Thyroid gland (tissue), 4 donors: ENCODE data around the gene MPIG6B.

Source experiments
- CTCF ChIP-seq, 6 experiments: fragments of 200-600 bp in 3 of 6; fragments of 450-650 bp in 3 of 6; sonication (generic) in 3 of 6; IDR thresholded peaks; one replicate each; pipeline ENCODE4 v1.5.1; 2016 to 2019; ENCODE audit warnings: antibody characterized with exemption in 6 of 6, mild to moderate bottlenecking in 2 of 6, inconsistent platforms in 1 of 6, moderate library complexity in 1 of 6
- POLR2A ChIP-seq, 2 donors: fragments of 450-650 bp; IDR thresholded peaks; one replicate each; pipeline ENCODE4 v1.6.1; 2017; ENCODE audit warnings: antibody characterized with exemption in 2 of 2, mild to moderate bottlenecking in 2 of 2, moderate library complexity in 1 of 2

GRCh38 chr6:31677955-31678354 lies 45.2 kb upstream of the MPIG6B start:
- TF ChIP-seq CTCF (IDR thresholded peaks at IDR 0.05) (no peak), POLR2A (IDR thresholded peaks at IDR 0.05) (no peak)
